Activated naive CD8-positive, alpha-beta T cell treated with anti-CD3 and anti-CD28 coated beads, Interleukin-2, amount 50 U/mL, for 16 hours (primary cell): ENCODE data around the gene MYO3B.
"Not testable (repeated sequence)": the region's sequence is repeated elsewhere in the genome, so short reads cannot be mapped to it uniquely, and the experiment has no call there.

Experiments
- DNase-seq: peaks from one replicate; pipeline ENCODE4 v3.0.0-alpha.2; 2020; ENCODE audit warnings: low read depth, low spot score

MYO3B gene

GRCh38 chr2:170213281-170213625, 35.3 kb downstream of the MYO3B start:
- DNase-seq = not testable (repeated sequence)

DNA sequence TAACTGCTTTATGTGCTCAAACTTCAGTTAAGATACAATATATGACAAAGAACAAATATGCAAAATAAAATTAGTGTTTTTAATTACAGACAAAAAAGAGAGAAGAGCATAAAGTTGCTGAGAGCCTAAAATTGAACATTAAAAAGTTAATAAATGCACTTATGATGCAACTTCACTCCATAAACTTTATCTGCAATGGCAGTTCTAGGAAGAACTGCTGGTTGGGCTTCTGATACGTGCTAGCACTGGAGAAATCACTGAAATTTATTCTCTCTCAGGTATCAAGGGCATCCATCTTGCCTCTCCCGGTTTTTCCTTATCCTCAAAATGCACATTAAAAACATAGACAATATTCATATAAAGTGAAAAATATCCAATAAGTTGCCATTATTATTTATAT, 35.7 kb downstream of the MYO3B start:
- DNase-seq = no peak

GRCh38 chr2:170214309-170214948, 36.5 kb downstream of the MYO3B start:
- no peak for DNase-seq

GRCh38 chr2:170215021-170215420, 37.1 kb downstream of the MYO3B start:
- no peak for DNase-seq

- DNase-seq = no peak
Measured at GRCh38 chr2:170216428-170216827, 38.5 kb downstream of the MYO3B start.

DNA sequence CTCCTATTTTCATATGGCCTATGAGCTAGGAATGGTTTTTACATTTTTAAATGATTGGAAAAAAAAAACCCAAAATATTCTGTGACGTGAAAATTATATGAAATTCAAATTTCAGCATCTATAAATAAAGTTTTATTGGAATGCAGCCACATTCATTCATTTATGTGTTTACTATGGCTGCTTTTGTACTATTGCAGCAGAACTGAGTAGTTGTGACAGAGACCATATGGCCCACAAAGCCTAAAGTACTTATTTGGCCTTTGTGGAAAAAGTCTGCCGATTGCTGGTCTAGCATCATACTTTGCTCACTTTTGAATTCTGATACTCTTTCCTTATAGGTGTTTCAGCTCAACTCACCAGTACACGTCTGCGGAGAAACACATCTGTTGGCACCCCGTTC, 39.0 kb downstream of the MYO3B start:
- DNase-seq = no peak

DNA sequence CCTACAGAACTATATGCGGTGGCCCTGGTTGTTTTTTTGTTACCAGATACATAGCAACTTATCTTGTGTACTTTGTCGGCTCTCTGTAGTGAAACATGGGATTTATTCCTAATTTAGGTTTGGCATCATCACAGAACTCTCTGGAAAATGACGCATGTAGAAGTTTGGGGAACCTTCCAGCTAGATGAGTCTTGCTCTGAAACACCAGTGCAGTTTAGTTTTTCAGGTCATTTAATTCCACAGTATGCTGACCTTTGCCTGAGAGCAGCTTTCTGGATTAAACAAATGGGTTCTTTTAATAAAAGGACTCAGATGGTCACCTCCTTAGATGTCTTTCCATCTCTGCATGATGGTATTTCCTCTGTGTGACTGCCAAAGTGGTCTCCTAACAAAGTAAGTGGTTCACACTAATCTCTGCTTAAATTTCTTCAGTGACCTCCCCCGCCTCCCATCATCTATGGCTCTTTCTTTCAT, 39.9 kb downstream of the MYO3B start:
- no peak for DNase-seq

DNA sequence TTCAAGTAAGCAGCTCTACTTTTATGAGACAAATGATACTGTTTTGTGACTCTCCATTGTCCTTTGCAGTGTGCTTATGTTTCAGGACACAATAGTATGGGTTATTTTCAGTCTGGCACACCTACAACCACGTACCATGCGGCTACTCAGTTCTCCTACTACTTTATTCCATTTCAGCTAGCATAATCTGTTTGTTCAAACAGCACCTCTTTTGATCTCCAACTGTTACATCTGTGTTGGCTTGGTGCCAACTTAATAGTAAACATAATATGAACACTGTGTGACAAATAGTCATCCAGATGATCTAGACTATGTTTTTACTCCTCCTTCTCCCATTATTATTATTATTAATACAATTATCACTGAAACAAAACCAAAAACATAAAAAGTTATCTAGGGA, 40.5 kb downstream of the MYO3B start:
- DNase-seq = no peak

- DNase-seq = no peak
Measured at GRCh38 chr2:170218931-170219330, 41.0 kb downstream of the MYO3B start.

DNA sequence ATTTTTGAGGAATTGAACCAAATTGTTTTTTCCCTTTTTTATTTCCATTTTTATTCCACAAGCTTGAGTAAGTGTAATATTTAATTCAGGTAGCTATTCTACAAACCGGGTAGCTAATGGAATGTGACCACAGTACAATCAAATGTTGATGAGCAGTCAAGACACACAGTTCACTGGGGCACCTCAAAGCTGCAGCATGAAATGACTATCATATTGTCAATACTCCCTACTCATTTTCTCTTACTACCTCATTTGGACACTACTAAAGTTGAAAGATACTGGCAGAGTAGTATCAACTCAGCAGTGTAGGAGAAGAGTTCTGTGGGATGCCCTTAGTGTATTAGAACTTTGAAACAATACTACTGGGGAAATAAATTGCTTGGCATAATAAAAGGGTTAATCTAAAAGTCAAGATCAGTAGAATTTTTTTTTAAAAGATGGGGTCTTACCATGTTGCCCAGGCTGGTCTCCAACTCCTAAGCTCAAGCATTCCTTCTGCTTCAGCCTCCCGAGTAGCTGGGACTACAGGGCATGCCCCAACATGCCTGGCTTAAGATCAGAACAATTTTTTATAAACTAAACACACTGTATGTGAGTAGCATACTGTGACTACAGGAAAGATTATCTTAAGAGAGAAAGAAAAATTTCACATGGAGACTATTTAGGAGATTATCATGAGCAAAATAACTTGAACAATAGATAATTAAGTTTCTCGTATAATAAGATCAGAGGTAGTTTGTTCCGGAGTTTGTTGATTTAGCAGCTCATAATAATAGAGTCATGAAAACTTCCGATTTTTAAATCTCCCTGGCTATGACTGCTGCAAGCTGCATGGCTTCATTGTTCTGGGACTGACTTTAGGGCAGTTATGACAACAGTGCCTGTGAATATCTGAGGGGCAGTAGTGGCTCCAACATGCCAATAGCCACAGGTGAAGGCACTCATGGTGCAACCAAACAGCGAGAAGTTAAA, 43.7 kb downstream of the MYO3B start:
- no peak for DNase-seq

DNA sequence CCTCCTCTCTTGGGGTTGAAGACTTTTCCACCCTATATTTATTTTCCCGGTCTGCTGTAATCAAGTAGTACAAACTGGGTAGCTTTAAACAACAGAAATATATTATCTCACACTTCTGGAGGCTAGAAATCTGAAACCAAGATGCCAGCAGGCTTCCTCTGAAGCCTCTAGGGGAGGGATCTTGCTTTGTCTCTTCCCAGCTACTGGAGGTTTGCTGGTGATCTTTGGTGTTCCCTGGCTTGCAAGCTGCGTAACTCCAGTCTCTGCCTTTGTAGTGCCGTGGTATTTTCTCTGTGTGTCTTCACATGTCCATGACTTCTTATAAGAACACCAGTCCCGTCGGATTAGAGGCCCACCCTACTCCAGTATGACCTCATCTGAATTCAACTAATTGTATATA, 44.4 kb downstream of the MYO3B start:
- no peak for DNase-seq

- DNase-seq = no peak
Measured at GRCh38 chr2:170222842-170223241, 44.9 kb downstream of the MYO3B start.

- no peak for DNase-seq
Measured at GRCh38 chr2:170224692-170225294, 46.8 kb downstream of the MYO3B start.

DNA sequence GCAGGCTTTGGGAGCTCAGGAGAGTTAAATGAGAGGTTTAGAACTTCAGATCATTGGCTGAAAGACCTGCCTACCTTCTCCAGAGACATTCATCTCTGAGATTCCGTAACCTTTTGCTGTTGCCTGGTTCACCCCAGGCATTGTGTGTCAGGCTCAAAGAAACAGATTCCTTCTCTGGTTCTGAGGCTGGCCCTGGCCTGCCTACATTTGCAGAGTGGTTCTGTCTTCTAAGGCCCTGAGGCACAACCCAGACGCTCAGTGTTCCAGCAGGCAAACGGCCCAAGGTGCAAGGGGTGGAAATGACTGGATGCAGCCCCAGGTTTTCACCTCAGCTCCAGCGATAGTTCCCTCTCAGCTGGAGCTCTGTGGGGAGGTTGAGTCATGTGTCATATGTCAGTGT, 48.3 kb downstream of the MYO3B start:
- no peak for DNase-seq

DNA sequence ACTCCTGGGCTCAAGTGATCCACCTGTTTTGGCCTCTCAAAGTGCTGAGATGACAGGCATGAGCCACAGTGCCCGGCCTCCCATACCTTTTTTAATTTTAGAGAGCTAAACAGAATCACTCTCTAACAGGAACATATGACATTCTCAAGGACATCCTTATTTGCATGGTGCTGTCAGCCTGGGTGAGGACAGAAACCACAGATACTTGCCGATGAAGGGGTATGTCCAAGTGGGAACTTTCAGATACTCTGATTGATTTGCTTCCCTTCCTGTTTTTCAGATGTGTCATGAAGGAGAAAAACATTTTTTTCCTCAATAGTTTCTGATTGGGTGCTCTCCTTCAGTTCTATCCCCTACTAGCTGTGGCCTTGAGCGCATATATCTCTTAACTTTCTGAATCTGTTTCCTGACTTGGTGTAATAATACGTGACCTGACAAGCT, 49.6 kb downstream of the MYO3B start:
- DNase-seq = no peak

DNA sequence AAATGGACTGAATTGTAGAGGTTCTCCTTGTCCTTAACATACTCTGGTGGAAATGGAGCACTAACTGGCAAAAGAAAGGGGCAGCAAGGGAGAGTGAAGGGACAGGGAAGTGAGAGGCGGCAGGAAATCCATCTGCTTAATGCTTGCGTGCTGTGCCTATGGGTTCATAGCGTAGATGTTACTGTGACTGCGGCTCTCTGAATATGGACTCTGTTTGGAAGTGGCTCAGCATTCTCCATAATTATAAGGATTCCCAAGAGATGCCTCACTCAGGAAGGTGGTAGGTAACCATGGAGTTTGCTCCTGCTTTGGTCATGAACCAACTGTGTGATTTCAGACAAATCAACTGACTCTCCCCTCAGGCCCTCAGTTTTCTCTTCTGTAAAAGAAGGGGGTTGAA, 50.0 kb downstream of the MYO3B start:
- no peak for DNase-seq

- no peak for DNase-seq
Measured at GRCh38 chr2:170228429-170228828, 50.5 kb downstream of the MYO3B start.

DNA sequence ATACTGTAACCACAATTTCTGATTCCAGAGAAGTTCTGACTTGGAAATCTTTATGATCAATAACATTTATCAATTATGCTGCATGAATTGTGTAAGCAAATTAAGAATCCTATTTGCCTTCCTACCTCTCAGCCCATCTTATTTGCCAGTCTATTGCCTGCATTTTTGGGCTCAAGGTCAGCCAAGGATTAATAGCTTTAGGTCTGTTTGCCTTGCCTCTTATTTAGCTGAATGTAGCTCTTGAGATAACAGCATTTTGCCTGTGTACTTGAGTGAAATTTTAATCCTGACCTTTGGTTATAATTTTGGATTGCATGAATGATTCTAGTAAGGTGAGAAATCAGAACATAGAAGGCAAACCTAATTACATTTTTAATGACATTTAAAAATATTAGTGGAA, 51.2 kb downstream of the MYO3B start:
- no peak for DNase-seq

GRCh38 chr2:170229744-170230143, 51.8 kb downstream of the MYO3B start:
- no peak for DNase-seq

GRCh38 chr2:170235860-170236679, 58.1 kb downstream of the MYO3B start:
- no peak for DNase-seq

GRCh38 chr2:170236680-170237047, 58.7 kb downstream of the MYO3B start:
- DNase-seq = no peak
